DMS53 (cell line): ENCODE results near the gene SNAP47.

Experiments used
- DNase-seq: peaks from one replicate; lab custom pipeline; 2025; lab: John Stamatoyannopoulos, UW

The SNAP47 gene

GRCh38 chr1:227768125-227768439, 32.8 kb downstream of the SNAP47 start:
- peak; percentile 81 for DNase-seq

- DNase-seq = no peak
These were observed 33.4 kb downstream of the SNAP47 start for GRCh38 chr1:227768640-227769039.

GRCh38 chr1:227769047-227769935, 34.1 kb downstream of the SNAP47 start:
- DNase-seq = no peak

GRCh38 chr1:227769936-227770494, 34.8 kb downstream of the SNAP47 start:
- no peak for DNase-seq

GRCh38 chr1:227770812-227771211, 35.6 kb downstream of the SNAP47 start:
- no peak for DNase-seq

GRCh38 chr1:227771326-227771725, 36.1 kb downstream of the SNAP47 start:
- DNase-seq = no peak

GRCh38 chr1:227771771-227772170, 36.5 kb downstream of the SNAP47 start:
- no peak for DNase-seq

- peak; percentile 87 for DNase-seq
These were observed 38.3 kb downstream of the SNAP47 start for GRCh38 chr1:227773558-227773957.

GRCh38 chr1:227774051-227774731, 39.0 kb downstream of the SNAP47 start:
- peak; percentile 90 for DNase-seq

- DNase-seq = no peak
These were observed 39.8 kb downstream of the SNAP47 start for GRCh38 chr1:227774821-227775661.

- DNase-seq = peak; percentile 31
These were observed 40.6 kb downstream of the SNAP47 start for GRCh38 chr1:227775841-227776240.

GRCh38 chr1:227776331-227776771, 41.1 kb downstream of the SNAP47 start:
- no peak for DNase-seq

- no peak for DNase-seq
These were observed 41.9 kb downstream of the SNAP47 start for GRCh38 chr1:227777156-227777555.

- DNase-seq = no peak
These were observed 42.4 kb downstream of the SNAP47 start for GRCh38 chr1:227777646-227778045.

GRCh38 chr1:227778401-227778947, 43.2 kb downstream of the SNAP47 start:
- no peak for DNase-seq

GRCh38 chr1:227779021-227779441, 43.8 kb downstream of the SNAP47 start:
- no peak for DNase-seq

GRCh38 chr1:227779685-227780084, 44.5 kb downstream of the SNAP47 start:
- no peak for DNase-seq

GRCh38 chr1:227780101-227781044, 45.1 kb downstream of the SNAP47 start:
- DNase-seq = no peak

- DNase-seq = no peak
These were observed 46.2 kb downstream of the SNAP47 start for GRCh38 chr1:227781314-227781930.

- DNase-seq = no peak
These were observed 47.0 kb downstream of the SNAP47 start for GRCh38 chr1:227782226-227782625.
